Stimulated activated CD4-positive, alpha-beta T cell treated with anti-CD3 and anti-CD28 coated beads, Interleukin-4, amount 100 ng/mL, for 4 hours (primary cell): Measurements from ENCODE around the gene GIMD1.
"Not testable (repeated sequence)": the region's sequence is repeated elsewhere in the genome, so short reads cannot be mapped to it uniquely, and the experiment has no call there.

ENCODE experiments used
- DNase-seq, 2 experiments: peaks; one replicate each; pipeline ENCODE4 v3.0.0-alpha.2; 2020

GIMD1 gene

DNA sequence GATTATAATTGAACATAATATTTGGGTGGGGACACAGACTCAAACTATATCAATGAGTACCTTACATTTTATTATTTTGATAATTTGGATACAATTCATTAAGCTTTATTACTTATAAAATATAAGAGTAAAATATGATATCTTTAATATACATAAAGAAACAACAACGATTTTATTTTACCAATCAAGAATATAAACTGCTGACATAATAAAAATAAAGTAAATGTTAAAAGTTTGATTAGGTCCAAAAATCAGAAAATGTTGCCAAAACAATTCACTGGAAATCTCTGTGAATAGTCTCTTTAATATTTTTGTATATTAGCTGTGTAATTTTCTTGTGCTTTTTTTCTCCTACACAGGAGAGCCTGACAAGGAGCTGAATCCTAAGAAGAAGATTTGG, 21.4 kb downstream of the GIMD1 start:
- DNase-seq = no peak

DNA sequence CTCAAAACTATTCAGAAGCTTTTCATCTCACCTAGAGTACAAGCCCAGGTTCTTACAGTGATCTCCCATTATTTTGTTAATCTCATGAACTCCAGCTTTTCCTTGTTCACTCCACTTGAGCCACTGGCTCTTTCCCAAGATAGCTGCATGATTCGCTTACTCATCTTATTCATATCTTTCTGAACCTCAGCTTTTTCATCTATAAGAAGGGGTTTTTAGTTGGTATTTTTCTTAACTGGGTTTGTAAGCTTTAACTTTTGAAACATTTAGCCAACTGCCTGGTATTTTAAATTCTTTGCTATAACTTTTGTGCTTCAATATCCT, 24.0 kb downstream of the GIMD1 start:
- DNase-seq = no peak

- DNase-seq = no peak
Observed at GRCh38 chr4:106343865-106344646, 24.5 kb downstream of the GIMD1 start.

GRCh38 chr4:106340774-106341173, 27.8 kb downstream of the GIMD1 start:
- DNase-seq = no peak

DNA sequence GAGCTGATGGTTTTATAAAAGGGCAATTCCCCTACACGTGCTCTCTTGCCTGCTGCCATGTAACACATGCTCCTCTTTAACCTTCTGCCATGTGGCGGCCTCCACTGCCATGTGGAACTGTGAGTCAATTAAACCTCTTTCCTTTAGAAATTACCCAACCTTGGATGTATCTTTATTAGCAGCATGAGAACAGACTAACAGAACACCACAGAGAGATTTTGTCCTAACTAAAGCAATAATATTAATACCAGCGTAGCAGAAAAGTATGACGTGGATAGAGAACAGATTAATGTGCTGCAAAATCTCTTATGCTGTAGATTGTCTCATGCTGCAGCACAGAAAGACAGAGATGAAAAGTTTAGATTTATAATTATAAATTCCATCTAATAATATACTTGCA, 29.1 kb downstream of the GIMD1 start:
- no peak for DNase-seq

GRCh38 chr4:106338671-106339070, 29.9 kb downstream of the GIMD1 start:
- DNase-seq = no peak

DNA sequence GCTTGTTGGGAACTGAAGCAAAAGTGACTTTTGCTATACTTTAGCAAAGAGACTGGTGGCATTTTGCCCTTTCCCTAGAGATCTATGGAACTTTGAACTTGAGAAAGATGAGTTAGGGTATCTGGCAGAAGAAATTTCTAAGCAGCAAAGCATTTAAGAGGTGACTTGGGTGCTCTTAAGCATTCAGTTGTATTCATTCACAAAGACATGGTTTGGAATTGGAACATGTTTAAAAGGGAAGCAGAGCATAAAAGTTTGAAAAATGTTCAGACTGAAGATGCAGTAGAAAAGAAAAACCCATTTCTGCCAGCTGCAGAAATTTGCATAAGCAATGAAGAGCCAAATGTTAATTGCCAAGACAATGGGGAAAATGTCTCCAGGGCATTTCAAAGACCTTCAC, 30.7 kb downstream of the GIMD1 start:
- DNase-seq = no peak

- DNase-seq = no peak
Observed at GRCh38 chr4:106336618-106337017, 32.0 kb downstream of the GIMD1 start.

GRCh38 chr4:106334741-106335470, 33.7 kb downstream of the GIMD1 start:
- no peak for DNase-seq

- no peak for DNase-seq
Observed at GRCh38 chr4:106333186-106333585, 35.4 kb downstream of the GIMD1 start.

GRCh38 chr4:106329041-106329618, 39.4 kb downstream of the GIMD1 start:
- no peak for DNase-seq

GRCh38 chr4:106325800-106326199, 42.8 kb downstream of the GIMD1 start:
- no peak for DNase-seq

GRCh38 chr4:106323119-106323518, 45.5 kb downstream of the GIMD1 start:
- no peak for DNase-seq

- DNase-seq = not testable (repeated sequence)
Observed at GRCh38 chr4:106321814-106322213, 46.8 kb downstream of the GIMD1 start.

DNA sequence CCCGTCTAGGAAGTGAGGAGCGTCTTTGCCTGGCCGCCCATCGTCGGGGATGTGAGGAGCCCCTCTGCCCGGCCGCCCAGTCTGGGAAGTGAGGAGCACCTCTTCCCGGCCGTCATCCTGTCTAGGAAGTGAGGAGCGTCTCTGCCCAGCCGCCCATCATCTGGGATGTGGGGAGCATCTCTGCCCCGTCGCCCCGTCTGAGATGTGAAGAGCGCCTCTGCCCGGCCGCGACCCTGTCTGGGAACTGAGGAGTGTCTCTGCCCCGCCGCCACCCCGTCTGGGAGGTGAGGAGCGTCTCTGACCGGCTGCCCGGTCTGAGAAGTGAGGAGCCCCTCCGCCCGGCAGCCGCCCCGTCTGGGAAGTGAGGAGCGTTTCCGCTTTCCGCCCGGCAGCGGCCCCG, 47.4 kb downstream of the GIMD1 start:
- DNase-seq = not testable (repeated sequence)

DNA sequence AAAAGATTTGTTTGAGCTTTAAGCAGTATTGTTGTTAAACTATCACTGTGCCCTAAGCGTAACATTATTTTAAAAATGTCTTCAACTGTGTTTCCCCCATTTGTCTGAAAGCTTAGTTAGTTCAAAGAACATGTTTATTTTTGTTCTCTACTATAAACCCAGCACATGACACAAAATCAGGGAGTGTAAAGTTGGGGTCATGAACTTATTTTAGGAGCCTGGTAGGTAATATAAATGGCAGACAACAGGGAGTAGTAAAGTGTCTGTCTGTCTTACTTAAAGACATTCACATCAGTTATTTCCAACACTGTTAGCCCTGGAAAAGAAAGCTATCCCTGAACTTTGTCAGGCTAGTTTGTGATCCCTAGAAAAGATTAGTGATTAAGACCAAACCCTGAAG, 48.3 kb downstream of the GIMD1 start:
- DNase-seq = no peak

DNA sequence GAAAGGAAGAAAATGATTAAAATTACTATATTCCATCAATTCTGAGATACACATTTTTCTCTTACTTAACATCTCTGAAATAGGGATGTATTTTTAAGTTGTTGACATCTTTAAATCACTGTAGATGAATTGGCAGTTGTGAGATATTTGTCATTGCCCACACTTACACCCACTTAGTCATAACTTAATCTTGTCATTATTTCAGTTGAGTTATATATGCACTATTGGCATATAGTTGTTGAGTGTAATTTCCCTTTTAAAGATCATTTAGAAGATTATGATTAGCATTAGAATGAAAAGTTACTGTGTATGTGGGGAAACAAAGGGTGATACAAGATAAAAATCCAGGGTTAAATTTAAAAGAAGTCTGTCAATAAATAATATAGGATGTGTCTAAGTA, 50.1 kb downstream of the GIMD1 start:
- DNase-seq = no peak

DNA sequence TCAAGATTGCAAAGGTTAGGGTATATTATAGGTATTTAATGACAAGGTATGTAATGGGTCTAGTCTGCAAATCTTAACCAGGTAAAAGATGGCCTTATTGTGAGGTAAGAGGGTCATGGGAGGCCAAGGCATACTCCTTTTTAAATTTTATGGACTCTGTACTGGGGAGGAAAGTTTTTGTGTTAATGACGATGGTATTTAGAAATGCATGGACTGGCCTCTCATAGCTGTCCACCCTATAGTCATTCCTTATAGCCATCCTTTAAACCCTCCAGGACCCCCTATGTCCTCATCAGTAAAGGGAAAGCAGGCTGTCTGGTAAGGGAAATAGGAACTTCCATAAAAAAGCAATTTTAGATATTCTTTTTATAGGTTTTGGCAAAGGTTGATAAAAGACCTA, 50.8 kb downstream of the GIMD1 start:
- DNase-seq = no peak

DNA sequence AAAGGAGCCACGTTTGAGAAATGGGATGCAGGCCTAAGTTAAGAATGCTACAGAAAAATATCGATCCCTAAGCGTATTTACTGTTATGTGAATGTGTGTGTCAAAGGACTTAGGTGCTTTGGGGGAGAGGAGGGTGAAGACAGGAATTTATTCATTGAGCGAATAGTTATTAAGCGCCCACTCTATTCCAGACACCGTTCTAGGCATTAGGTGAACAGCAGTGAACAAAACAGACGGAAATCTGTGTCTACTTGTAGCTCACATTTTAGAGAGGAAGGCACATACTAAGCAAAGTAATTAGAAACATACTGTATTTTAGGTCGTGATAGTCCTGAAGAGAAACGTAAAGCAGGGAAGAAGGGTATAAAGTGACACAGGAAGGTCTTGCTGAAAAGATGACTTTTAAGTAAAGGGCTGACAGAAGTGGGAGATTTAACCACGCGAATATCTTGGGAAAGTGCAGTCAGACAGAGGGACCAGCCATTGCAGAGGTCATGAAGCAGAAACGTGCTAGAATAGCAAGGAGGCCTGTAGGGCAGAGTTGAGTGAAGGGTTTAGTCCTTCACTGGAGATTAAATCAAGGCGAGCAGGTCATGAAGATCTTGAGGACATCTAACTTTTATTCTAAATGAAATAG, 51.7 kb downstream of the GIMD1 start:
- no peak for DNase-seq

GRCh38 chr4:106315968-106316772, 52.4 kb downstream of the GIMD1 start, which contains the start of the genes AIMP1 and TBCK:
TSS of gene AIMP1 (plus strand) at chr4:106316550. CDS start at chr4:106325010, 8,460 bp downstream.
TSS of gene TBCK (minus strand) at chr4:106316209. CDS start at chr4:106308960, 7,249 bp downstream.
- peak; percentile 79 to 87 for DNase-seq

- DNase-seq = peak in 1 of 2 experiments; percentile 60
Observed at GRCh38 chr4:106315476-106315967, 53.1 kb downstream of the GIMD1 start.

DNA sequence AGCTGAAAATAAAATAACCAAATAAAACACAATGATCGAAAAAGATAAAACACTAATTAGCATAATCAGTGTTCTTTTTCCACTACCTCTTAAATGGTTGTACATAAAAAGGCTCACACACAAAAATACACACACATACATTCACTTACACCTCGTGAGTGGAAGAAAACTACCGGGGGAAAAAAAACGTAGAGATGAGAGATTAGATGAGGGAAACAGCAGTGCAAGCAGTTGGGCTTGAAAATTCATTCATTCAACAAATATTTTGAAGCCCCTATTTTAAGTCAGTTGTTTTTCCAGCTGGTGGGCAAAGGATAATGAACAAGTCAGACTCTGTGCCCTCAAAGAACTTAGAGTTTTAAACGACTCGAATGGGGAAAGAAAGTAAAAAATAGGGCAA, 53.6 kb downstream of the GIMD1 start:
- DNase-seq = no peak
